Measurements from ENCODE around the gene TMC2.

Gene TMC2

GRCh38 chr20:2657241-2657640, 120.9 kb downstream of the TMC2 start:
- H3K23ac ChIP-seq (ENCODE audit: low read length) = no peak overlapping the region
- H3K79me2 ChIP-seq (ENCODE audit: control insufficient read depth, insufficient read depth, low read length) = peaks cover 37% of the 10 kb centered on the region
- H3K9ac ChIP-seq (ENCODE audit: low read length) = no peak overlapping the region
- H3K4me3 ChIP-seq (ENCODE audit: low read length) = no peak overlapping the region
- H3K56ac ChIP-seq (ENCODE audit: low read length) = no peak overlapping the region
- H3K18ac ChIP-seq (ENCODE audit: low read length) = no peak overlapping the region
- no peak overlapping the region for H3K27ac ChIP-seq (ENCODE audit: low read depth, low read length)
- H4K8ac ChIP-seq (ENCODE audit: low read depth, low read length) = no peak overlapping the region
- no peak overlapping the region for H2BK5ac ChIP-seq (ENCODE audit: low read length)
- no peak for DNase-seq
- peaks cover 23% of the 10 kb centered on the region for H3K79me1 ChIP-seq (ENCODE audit: low read length)
- H2AK5ac ChIP-seq (ENCODE audit: low read length) = no peak overlapping the region
- H2BK120ac ChIP-seq (ENCODE audit: low read depth, low read length) = no peak overlapping the region
- H3K4me2 ChIP-seq (ENCODE audit: low read length) = no peak overlapping the region
- no CpG with 5 or more reads among the region's 5 CpGs for WGBS (ENCODE audit: extremely low coverage, insufficient coverage, low lambda C conversion rate)
- H3K4ac ChIP-seq (ENCODE audit: low read depth, low read length) = no peak overlapping the region
- H3K27me3 ChIP-seq (ENCODE audit: insufficient read depth, low read length, poor library complexity) = no peaks in the 10 kb centered on the region
- H4K5ac ChIP-seq (ENCODE audit: low read length) = no peak overlapping the region
- no peak overlapping the region for H2BK15ac ChIP-seq (replicated peaks; ENCODE audit: low read depth)
- peaks cover 2% of the 10 kb centered on the region for H3K4me1 ChIP-seq (ENCODE audit: control insufficient read depth, low read depth, low read length)
- H3K36me3 ChIP-seq (ENCODE audit: control insufficient read depth, insufficient read depth, low read length) = peaks cover 43% of the 10 kb centered on the region

DNA sequence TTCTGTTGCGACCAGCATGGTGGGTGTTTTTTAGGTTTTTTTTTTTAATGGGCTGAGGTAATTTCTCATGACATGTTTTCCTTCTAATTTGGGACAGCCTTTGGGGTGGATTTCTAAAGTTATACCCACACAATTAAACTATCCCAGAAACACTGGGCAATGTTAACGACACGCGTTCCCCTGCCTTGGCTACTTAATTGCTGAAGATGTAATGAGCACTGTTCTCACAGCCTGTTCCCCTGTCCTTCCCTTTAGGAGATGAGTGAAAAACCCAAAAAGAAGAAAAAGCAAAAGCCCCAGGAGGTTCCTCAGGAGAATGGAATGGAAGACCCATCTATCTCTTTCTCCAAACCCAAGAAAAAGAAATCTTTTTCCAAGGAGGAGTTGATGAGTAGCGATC, 121.3 kb downstream of the TMC2 start:
- Histone ChIP-seq H4K8ac (ENCODE audit: low read depth, low read length) (no peak overlapping the region), H3K36me3 (ENCODE audit: control insufficient read depth, insufficient read depth, low read length) (peaks cover 43% of the 10 kb centered on the region), H2BK5ac (ENCODE audit: low read length) (no peak overlapping the region), H3K4ac (ENCODE audit: low read depth, low read length) (no peak overlapping the region), H3K18ac (ENCODE audit: low read length) (no peak overlapping the region), H3K27me3 (ENCODE audit: insufficient read depth, low read length, poor library complexity) (no peaks in the 10 kb centered on the region), H3K23ac (ENCODE audit: low read length) (no peak overlapping the region), H3K4me1 (ENCODE audit: control insufficient read depth, low read depth, low read length) (peaks cover 2% of the 10 kb centered on the region), H3K4me2 (ENCODE audit: low read length) (no peak overlapping the region), H2BK15ac (replicated peaks; ENCODE audit: low read depth) (no peak overlapping the region), H3K4me3 (ENCODE audit: low read length) (no peak overlapping the region), H3K27ac (ENCODE audit: low read depth, low read length) (no peak overlapping the region), H4K5ac (ENCODE audit: low read length) (no peak overlapping the region), H3K9ac (ENCODE audit: low read length) (no peak overlapping the region), H2BK120ac (ENCODE audit: low read depth, low read length) (no peak overlapping the region), H2AK5ac (ENCODE audit: low read length) (no peak overlapping the region), H3K56ac (ENCODE audit: low read length) (no peak overlapping the region), H3K79me1 (ENCODE audit: low read length) (peaks cover 23% of the 10 kb centered on the region), H3K79me2 (ENCODE audit: control insufficient read depth, insufficient read depth, low read length) (peaks cover 35% of the 10 kb centered on the region)
- WGBS (ENCODE audit: extremely low coverage, insufficient coverage, low lambda C conversion rate) = no CpG with 5 or more reads among the region's 5 CpGs
- no peak for DNase-seq

DNA sequence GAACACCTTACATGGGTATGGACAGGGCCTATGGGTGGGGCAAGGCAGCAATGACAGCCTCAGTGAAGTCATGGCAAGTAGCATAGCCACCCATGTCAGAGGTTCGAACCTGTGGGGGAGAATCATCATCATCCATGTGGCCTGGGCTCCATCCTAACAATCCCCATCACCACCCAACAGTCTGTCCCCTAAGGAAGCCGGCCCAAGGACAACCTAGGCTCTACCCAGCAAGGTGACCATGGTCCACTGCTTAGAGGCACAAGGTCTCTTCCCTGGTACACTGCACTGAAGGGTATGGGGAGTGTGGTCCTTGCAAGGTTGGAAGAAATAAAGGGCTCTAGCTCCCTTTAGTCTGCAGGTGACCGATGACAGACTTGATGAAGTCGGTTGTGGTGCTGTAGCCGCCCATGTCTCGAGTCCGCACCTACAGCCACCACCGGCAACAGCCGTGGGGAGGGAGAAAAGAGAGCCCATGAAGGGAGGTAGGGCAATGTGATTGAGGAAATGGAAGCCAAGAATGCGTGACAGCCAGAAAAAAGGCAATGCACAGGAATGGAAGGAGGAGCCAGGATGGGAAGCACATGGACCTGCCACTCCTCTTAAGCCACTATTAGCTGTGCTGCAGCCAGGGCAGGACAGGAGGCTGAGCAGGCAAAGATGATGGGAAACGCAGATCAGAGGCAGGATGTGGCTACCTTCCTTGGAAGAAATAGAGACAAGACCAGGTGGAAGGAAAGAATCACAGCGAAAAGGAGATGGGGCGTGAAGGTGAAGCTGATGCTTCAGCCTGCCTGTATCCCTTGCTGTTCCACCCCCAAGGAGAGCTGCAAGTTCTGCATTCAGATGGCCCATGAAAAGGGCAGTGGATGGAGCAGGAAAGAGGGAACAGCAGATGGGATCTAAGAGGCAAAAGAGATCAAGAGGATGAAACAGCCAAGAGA, 122.3 kb downstream of the TMC2 start:
- Histone ChIP-seq H3K36me3 (ENCODE audit: control insufficient read depth, insufficient read depth, low read length) (peaks cover 42% of the 10 kb centered on the region), H3K4me3 (ENCODE audit: low read length) (no peak overlapping the region), H4K5ac (ENCODE audit: low read length) (no peak overlapping the region), H2AK5ac (ENCODE audit: low read length) (no peak overlapping the region), H3K79me1 (ENCODE audit: low read length) (peaks cover 29% of the 10 kb centered on the region), H3K9ac (ENCODE audit: low read length) (no peak overlapping the region), H3K4me1 (ENCODE audit: control insufficient read depth, low read depth, low read length) (peaks cover 6% of the 10 kb centered on the region), H2BK15ac (replicated peaks; ENCODE audit: low read depth) (no peak overlapping the region), H3K56ac (ENCODE audit: low read length) (no peak overlapping the region), H3K27me3 (ENCODE audit: insufficient read depth, low read length, poor library complexity) (no peaks in the 10 kb centered on the region), H2BK5ac (ENCODE audit: low read length) (no peak overlapping the region), H3K4ac (ENCODE audit: low read depth, low read length) (no peak overlapping the region), H3K4me2 (ENCODE audit: low read length) (no peak overlapping the region), H2BK120ac (ENCODE audit: low read depth, low read length) (no peak overlapping the region), H3K23ac (ENCODE audit: low read length) (no peak overlapping the region), H3K79me2 (ENCODE audit: control insufficient read depth, insufficient read depth, low read length) (peaks cover 31% of the 10 kb centered on the region), H3K18ac (ENCODE audit: low read length) (no peak overlapping the region), H4K8ac (ENCODE audit: low read depth, low read length) (no peak overlapping the region), H3K27ac (ENCODE audit: low read depth, low read length) (no peak overlapping the region)
- WGBS (ENCODE audit: extremely low coverage, insufficient coverage, low lambda C conversion rate) = no CpG with 5 or more reads among the region's 13 CpGs
- peak; percentile 58 for DNase-seq

DNA sequence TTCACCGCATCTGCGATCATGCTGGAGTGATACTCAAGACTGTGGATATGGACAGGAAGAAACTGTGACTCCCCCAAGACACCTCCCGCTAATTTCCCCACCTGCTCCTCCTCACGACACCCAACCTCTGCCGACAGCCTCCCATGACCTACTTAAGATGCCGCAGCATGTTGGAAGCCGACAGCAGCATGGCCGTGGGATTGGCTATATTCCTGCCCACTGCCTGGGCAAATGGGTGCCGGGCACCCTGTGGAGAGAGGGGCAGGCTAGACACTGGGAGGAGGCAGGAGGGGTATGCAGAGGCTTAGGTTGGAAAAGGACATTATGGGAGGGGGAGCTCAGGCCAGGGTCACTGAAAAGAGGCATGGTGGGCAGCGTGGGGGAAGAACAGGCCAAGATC, 123.2 kb downstream of the TMC2 start:
- Histone ChIP-seq H3K27me3 (ENCODE audit: insufficient read depth, low read length, poor library complexity) (no peaks in the 10 kb centered on the region), H4K8ac (ENCODE audit: low read depth, low read length) (no peak overlapping the region), H3K4me3 (ENCODE audit: low read length) (no peak overlapping the region), H3K4ac (ENCODE audit: low read depth, low read length) (no peak overlapping the region), H3K79me1 (ENCODE audit: low read length) (peaks cover 25% of the 10 kb centered on the region), H2BK5ac (ENCODE audit: low read length) (no peak overlapping the region), H2BK120ac (ENCODE audit: low read depth, low read length) (no peak overlapping the region), H2AK5ac (ENCODE audit: low read length) (no peak overlapping the region), H3K23ac (ENCODE audit: low read length) (no peak overlapping the region), H4K5ac (ENCODE audit: low read length) (no peak overlapping the region), H3K18ac (ENCODE audit: low read length) (no peak overlapping the region), H3K9ac (ENCODE audit: low read length) (no peak overlapping the region), H3K27ac (ENCODE audit: low read depth, low read length) (no peak overlapping the region), H3K79me2 (ENCODE audit: control insufficient read depth, insufficient read depth, low read length) (peaks cover 22% of the 10 kb centered on the region), H3K36me3 (ENCODE audit: control insufficient read depth, insufficient read depth, low read length) (peaks cover 34% of the 10 kb centered on the region), H3K56ac (ENCODE audit: low read length) (no peak overlapping the region), H3K4me2 (ENCODE audit: low read length) (no peak overlapping the region), H2BK15ac (replicated peaks; ENCODE audit: low read depth) (no peak overlapping the region), H3K4me1 (ENCODE audit: control insufficient read depth, low read depth, low read length) (peaks cover 3% of the 10 kb centered on the region)
- no peak for DNase-seq
- WGBS (ENCODE audit: extremely low coverage, insufficient coverage, low lambda C conversion rate) = no CpG with 5 or more reads among the region's 10 CpGs

DNA sequence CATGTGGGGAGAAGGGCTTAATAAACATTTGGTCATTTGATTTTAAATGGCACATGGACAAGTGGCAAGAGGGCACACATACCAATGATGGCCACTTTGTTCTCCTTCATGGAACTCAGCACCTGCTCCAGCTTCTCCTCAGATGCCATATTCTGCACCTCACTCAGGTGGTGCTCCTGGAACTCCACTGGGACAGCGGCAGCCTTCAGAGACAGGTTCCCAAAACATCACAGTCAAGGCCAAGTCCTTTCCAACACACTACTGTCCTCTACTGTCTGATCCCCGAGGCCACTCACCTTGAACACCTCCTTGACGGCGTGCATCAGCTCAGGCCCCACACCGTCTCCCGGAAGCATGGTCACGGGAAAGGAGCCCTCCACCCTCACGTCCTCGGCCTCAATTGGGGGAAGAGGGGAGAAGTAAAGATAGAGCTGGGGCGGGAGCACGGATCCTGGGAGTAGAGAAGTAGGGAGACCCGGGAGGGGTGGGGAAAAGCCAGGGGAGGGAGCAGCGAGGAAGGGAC, 127.1 kb downstream of the TMC2 start:
- H3K79me2 ChIP-seq (ENCODE audit: control insufficient read depth, insufficient read depth, low read length) = peaks cover 6% of the 10 kb centered on the region
- H3K4ac ChIP-seq (ENCODE audit: low read depth, low read length) = no peak overlapping the region
- peaks cover 8% of the 10 kb centered on the region for H3K79me1 ChIP-seq (ENCODE audit: low read length)
- H3K27me3 ChIP-seq (ENCODE audit: insufficient read depth, low read length, poor library complexity) = no peaks in the 10 kb centered on the region
- H3K56ac ChIP-seq (ENCODE audit: low read length) = peak overlapping the region; percentile 88
- WGBS (ENCODE audit: extremely low coverage, insufficient coverage, low lambda C conversion rate) = no CpG with 5 or more reads among the region's 13 CpGs
- H2BK5ac ChIP-seq (ENCODE audit: low read length) = no peak overlapping the region
- no peak overlapping the region for H3K23ac ChIP-seq (ENCODE audit: low read length)
- no peak overlapping the region for H4K8ac ChIP-seq (ENCODE audit: low read depth, low read length)
- H3K4me2 ChIP-seq (ENCODE audit: low read length) = peak overlapping the region; percentile 96
- H4K5ac ChIP-seq (ENCODE audit: low read length) = no peak overlapping the region
- H3K18ac ChIP-seq (ENCODE audit: low read length) = no peak overlapping the region
- no peak overlapping the region for H2AK5ac ChIP-seq (ENCODE audit: low read length)
- peaks cover 3% of the 10 kb centered on the region for H3K4me1 ChIP-seq (ENCODE audit: control insufficient read depth, low read depth, low read length)
- DNase-seq = no peak
- no peak overlapping the region for H2BK120ac ChIP-seq (ENCODE audit: low read depth, low read length)
- peak overlapping the region; percentile 73 for H3K9ac ChIP-seq (ENCODE audit: low read length)
- no peak overlapping the region for H2BK15ac ChIP-seq (replicated peaks; ENCODE audit: low read depth)
- H3K27ac ChIP-seq (ENCODE audit: low read depth, low read length) = no peak overlapping the region
- peaks cover 4% of the 10 kb centered on the region for H3K36me3 ChIP-seq (ENCODE audit: control insufficient read depth, insufficient read depth, low read length)
- peak overlapping the region; percentile 82 for H3K4me3 ChIP-seq (ENCODE audit: low read length)

Data from mesendoderm (in vitro differentiated cells).